HG02610 (cell line): ENCODE measurements around the gene SRXN1.

Source experiments
- ATAC-seq: cut with Tn5 transposase; IDR thresholded peaks from one replicate; pipeline ENCODE4 v1.9.1; 2021; ENCODE audit warnings: mild to moderate bottlenecking, moderate library complexity; ENCODE audit not compliant: unreplicated experiment

Gene SRXN1

DNA sequence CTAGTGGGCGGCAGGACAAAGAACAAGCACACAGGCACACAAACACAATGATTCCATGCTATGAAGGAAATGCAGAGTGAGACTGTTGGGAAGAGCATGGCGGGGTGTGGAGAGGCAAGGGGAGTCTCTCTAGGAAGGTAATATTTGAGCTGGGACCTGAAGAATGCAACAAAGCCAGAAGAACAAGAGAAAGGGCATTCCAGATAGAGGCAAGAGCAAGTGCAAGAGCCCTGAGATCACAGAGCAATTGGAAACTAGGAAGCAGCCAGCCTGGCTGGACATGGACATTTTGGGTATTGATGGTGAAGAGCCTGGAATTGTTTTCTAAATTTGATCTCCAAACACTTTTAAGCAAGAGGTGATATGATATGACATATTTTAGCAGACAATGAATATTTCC is 15.4 kb downstream of the SRXN1 start:
- no peak for ATAC-seq

GRCh38 chr20:635893-636338 is 17.1 kb downstream of the SRXN1 start:
- no peak for ATAC-seq

GRCh38 chr20:635028-635892 is 17.7 kb downstream of the SRXN1 start:
- ATAC-seq, result no peak

- no peak for ATAC-seq
These were observed 18.7 kb downstream of the SRXN1 start for GRCh38 chr20:634148-634925.

GRCh38 chr20:631101-631500 is 21.9 kb downstream of the SRXN1 start:
- no peak for ATAC-seq

DNA sequence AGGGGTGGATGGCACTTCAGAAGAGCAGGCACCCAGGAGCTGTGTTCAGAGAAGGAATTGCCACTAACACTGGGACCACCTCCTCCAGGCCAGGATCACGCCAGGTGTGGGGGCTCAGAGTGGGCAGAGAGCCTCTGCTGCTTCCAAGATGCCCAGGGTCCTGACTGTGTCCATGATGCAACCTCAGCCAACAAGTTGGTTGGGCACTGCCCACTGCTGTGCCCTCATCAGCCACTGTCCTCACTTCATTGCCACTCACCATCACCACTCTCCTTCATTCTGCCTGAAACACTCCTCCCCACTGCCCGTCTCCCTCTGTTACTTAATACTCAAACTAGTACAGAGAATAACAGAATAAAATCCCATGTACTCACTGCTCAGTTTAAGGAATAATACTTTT is 26.4 kb downstream of the SRXN1 start:
- no peak for ATAC-seq

- no peak for ATAC-seq
These were observed 27.6 kb downstream of the SRXN1 start for GRCh38 chr20:625360-625932.

DNA sequence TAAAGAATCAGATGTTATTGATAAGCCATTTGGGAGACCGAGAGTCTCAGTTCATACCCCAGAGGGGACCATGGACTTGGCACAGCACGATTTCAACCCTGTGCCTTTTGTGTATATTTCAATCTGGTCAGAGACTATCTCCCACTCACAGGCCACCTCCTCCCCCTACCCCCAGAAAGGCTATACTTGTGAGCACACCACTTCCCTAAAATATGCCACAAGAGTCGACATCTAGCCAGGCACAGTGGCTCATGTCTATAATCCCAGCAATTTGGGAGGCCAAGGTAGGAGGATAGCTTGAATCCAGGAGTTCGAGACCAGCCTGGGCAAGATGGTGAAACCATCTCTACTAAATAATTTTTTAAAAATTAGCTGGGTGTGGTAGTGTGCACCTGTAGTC is 29.3 kb downstream of the SRXN1 start:
- no peak for ATAC-seq

DNA sequence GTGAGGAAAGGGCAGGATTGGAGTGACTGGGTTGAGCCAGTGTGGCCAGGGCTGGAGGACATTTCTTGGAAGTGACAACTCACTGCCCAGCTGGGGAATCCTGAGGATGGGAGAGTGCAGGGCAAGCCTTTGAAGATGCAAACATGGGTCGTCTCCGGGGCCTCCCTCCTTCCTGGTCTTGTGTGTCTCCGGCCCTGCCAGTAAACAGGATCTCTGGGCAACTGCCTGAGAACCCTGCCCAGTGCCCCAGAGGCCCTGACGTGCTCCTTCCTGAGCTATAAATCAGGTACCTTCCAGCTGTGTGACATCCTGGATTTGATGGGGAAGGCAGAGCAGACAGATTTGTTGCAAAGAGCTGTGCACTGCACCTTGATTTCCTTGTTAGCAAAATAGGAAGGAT is 30.0 kb downstream of the SRXN1 start:
- no peak for ATAC-seq

GRCh38 chr20:622161-622560 is 30.8 kb downstream of the SRXN1 start:
- no peak for ATAC-seq

DNA sequence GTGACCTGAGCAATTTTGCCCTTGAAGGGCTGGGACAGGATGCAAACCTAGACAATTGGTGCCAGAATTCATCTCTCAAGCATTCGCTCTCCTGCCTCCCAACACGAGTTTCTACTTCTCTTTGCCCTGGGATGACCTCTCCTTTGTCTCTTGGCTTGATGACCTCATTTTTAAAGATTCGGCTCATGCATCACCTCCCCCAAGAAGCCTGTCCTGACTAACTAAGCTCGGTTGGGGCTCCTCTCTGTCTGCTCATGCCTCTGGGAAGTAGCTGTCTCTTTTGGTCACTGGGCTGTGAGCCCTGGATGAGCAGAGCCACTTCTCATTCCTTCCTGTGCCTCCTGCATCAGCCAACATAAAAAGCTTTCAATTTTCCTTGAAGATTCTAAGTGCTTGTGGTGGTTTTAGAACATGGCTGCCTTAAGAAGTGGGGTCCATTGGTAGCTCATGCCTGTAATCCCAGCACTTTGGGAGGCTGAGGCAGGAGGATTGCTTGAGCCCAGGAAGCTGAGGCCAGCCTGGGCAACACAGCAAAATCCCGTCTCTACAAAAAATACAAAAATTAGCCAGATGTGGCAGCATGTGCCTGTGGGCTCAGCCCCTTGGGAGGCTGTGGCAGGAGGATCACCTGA is 31.8 kb downstream of the SRXN1 start:
- ATAC-seq, result no peak

- no peak for ATAC-seq
These were observed 32.8 kb downstream of the SRXN1 start for GRCh38 chr20:620246-620645.

DNA sequence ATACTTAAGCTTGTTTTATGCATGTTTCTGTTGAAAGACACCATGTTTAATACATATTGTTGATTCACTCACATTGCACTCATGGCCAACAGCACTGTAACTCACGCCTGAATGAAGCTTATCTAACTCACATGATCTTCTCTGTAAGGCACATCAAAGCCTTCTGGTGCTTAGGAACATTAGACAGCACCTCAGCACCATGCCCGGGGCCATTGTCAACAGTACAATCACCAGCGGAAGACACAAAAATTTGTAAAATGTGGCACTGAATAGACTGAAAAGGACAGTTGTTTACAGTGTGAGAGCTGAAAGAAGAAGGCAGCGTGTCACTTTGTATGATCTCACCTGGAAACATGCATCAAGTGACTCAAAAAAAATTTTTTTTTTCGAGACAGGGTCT is 34.0 kb downstream of the SRXN1 start:
- ATAC-seq, result no peak

GRCh38 chr20:617934-618690 is 34.9 kb downstream of the SRXN1 start:
- no peak for ATAC-seq

GRCh38 chr20:615514-615913 is 37.5 kb downstream of the SRXN1 start:
- ATAC-seq, result no peak

GRCh38 chr20:611843-612185 is 41.2 kb downstream of the SRXN1 start:
- ATAC-seq, result no peak

GRCh38 chr20:611047-611842 is 41.8 kb downstream of the SRXN1 start:
- ATAC-seq, result no peak

DNA sequence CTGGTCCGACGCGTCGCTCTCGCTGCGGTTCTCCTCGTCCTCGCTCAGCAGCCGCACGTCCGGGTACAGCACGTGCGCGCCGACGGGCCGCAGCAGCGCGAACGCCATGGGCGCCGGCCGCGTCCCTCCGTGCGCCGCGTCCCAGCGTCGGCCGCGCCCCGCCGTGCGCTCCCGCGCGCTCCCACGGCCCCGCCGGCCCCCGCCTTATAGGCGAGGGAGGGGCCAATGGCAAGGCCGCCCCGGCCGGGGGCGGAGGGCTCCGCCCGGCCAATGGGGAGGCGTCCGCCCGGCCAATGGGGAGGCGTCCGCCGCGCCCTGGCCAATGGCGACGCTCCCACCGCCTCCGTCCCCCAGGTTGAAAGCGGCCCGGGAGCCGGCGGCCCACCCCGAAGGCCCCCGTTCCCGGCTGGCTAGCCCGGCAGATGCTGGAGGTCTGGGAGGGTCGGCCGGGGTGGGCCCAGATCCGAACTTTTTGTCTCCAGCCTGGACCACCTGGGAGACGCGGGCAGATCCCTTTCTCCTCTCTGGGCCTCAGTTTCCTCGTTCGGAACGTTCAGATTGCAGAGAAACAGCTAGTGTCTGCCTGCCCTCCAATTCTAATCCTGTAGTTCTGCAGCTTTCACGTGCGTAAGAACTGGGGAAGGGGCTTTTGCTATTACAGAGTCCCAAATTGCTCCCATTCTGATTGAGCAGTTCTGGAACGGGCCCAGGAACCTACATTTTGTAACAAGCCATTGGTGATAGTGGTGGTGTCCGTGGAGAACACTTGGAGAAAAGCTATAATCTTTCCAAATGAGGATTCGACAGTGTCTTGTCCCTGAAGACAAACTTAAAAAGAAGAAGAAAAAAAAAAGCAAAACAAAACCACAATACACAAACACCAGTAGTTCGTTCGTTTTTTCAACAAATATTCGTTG is 42.6 kb downstream of the SRXN1 start, which contains the start of gene TCF15:
Gene TCF15, minus strand, starts transcription at position 180 of the 917 bp plus-strand sequence. Its CDS starts 72 bp downstream, at position 108.
- ATAC-seq, result no peak
